Fibroblast of gingiva (primary cell): ENCODE results near the gene TMEM161B.
"Not testable (repeated sequence)": the region's sequence is repeated elsewhere in the genome, so short reads cannot be mapped to it uniquely, and the experiment has no call there.

Experiments
- DNase-seq: peaks from one replicate; pipeline ENCODE4 v3.0.0-alpha.2; 2011; ENCODE audit warnings: low read depth

TMEM161B gene

GRCh38 chr5:88248743-88249540 lies 19.7 kb downstream of the TMEM161B start:
- no peak for DNase-seq

GRCh38 chr5:88248094-88248493 lies 20.6 kb downstream of the TMEM161B start:
- DNase-seq: no peak

- no peak for DNase-seq
Observed at GRCh38 chr5:88245893-88246244, 22.8 kb downstream of the TMEM161B start.

- DNase-seq: no peak
Observed at GRCh38 chr5:88245241-88245892, 23.3 kb downstream of the TMEM161B start.

- no peak for DNase-seq
Observed at GRCh38 chr5:88244686-88245085, 24.0 kb downstream of the TMEM161B start.

GRCh38 chr5:88243493-88243892 lies 25.2 kb downstream of the TMEM161B start:
- DNase-seq: not testable (repeated sequence)

GRCh38 chr5:88238732-88239131 lies 29.9 kb downstream of the TMEM161B start:
- no peak for DNase-seq

- DNase-seq: no peak
Observed at GRCh38 chr5:88236866-88237642, 31.6 kb downstream of the TMEM161B start.

GRCh38 chr5:88235828-88236227 lies 32.8 kb downstream of the TMEM161B start:
- DNase-seq: no peak

GRCh38 chr5:88235346-88235745 lies 33.3 kb downstream of the TMEM161B start:
- no peak for DNase-seq

- no peak for DNase-seq
Observed at GRCh38 chr5:88230546-88231066, 38.0 kb downstream of the TMEM161B start.

- no peak for DNase-seq
Observed at GRCh38 chr5:88226881-88227450, 41.7 kb downstream of the TMEM161B start.

GRCh38 chr5:88214655-88215054 lies 54.0 kb downstream of the TMEM161B start:
- DNase-seq: no peak

GRCh38 chr5:88207575-88207974 lies 61.1 kb downstream of the TMEM161B start:
- no peak for DNase-seq

GRCh38 chr5:88203981-88204750 lies 64.5 kb downstream of the TMEM161B start:
- DNase-seq: no peak

GRCh38 chr5:88195636-88196035 lies 73.0 kb downstream of the TMEM161B start:
- no peak for DNase-seq

GRCh38 chr5:88193896-88194295 lies 74.7 kb downstream of the TMEM161B start:
- DNase-seq: no peak

- no peak for DNase-seq
Observed at GRCh38 chr5:88190106-88190834, 78.4 kb downstream of the TMEM161B start.

GRCh38 chr5:88189484-88189883 lies 79.2 kb downstream of the TMEM161B start:
- not testable (repeated sequence) for DNase-seq

- peak; percentile 3 for DNase-seq
Observed at GRCh38 chr5:88188458-88189132, 80.0 kb downstream of the TMEM161B start.
